Measurements from ENCODE around the gene TTBK1. TPM values are rescaled to one million over a fixed set of nuclear protein-coding genes. Genes with fewer than 3 reads are reported as not detected.

Gene TTBK1
- total and polyA plus RNA-seq, 4 donors: 0.05 to 0.31 (median 0.12) TPM

GRCh38 chr6:43336382-43336781 lies 93.1 kb downstream of the TTBK1 start:
- 69 to 84% methylated on average over 3 of the region's 3 CpGs for WGBS, 2 donors
- no peaks in the 10 kb centered on the region for H3K9me3 ChIP-seq (ENCODE audit: control insufficient read depth in 4 of 4, insufficient read depth in 3 of 4, low read length in 3 of 4)
- no peaks in the 10 kb centered on the region for H3K27me3 ChIP-seq (ENCODE audit: control insufficient read depth in 3 of 3, insufficient read depth in 3 of 3, low read length in 2 of 3)
- H3K9ac ChIP-seq (ENCODE audit: insufficient read depth in 1 of 2, low read length in 2 of 2): no peak overlapping the region
- peaks cover 0 to 4% (median 0%) of the 10 kb centered on the region in 5 donors for H3K4me1 ChIP-seq (ENCODE audit: control insufficient read depth in 5 of 5, insufficient read depth in 5 of 5, low read length in 5 of 5)
- TF ChIP-seq, protein P1, sequence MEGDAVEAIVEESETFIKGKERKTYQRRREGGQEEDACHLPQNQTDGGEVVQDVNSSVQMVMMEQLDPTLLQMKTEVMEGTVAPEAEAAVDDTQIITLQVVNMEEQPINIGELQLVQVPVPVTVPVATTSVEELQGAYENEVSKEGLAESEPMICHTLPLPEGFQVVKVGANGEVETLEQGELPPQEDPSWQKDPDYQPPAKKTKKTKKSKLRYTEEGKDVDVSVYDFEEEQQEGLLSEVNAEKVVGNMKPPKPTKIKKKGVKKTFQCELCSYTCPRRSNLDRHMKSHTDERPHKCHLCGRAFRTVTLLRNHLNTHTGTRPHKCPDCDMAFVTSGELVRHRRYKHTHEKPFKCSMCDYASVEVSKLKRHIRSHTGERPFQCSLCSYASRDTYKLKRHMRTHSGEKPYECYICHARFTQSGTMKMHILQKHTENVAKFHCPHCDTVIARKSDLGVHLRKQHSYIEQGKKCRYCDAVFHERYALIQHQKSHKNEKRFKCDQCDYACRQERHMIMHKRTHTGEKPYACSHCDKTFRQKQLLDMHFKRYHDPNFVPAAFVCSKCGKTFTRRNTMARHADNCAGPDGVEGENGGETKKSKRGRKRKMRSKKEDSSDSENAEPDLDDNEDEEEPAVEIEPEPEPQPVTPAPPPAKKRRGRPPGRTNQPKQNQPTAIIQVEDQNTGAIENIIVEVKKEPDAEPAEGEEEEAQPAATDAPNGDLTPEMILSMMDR (IDR thresholded peaks at IDR 0.05; ENCODE audit: control extremely low read depth, extremely low read depth): no peak
- peaks cover 11 to 39% (median 17%) of the 10 kb centered on the region in 4 donors for H3K36me3 ChIP-seq (ENCODE audit: control insufficient read depth in 4 of 4, insufficient read depth in 4 of 4, low read length in 4 of 4)
- H3K27ac ChIP-seq (ENCODE audit: low read depth in 1 of 2, low read length in 1 of 2): no peak overlapping the region
- DNase-seq: no peak
- ATAC-seq (ENCODE audit: insufficient read depth, low FRiP score): no peak
- H3K4me3 ChIP-seq: no peak overlapping the region

Small RNAs within 50 kb of the gene (small RNA-seq; reads per million reads assigned to genes)
- not detected for gene RPL12P47 (ENCODE audit: low replicate concordance)

Other genes starting within 250 kb of the TTBK1 start
- gene MEA1, start 229.5 kb upstream of the TTBK1 start, total RNA-seq: 10 to 100 TPM; 32.5 to 47.2 TPM
- 100 to 1,000 TPM in 1 of 2 donors, 10 to 100 TPM in 1; 63.2 to 113 TPM for gene MEA1, start 229.5 kb upstream of the TTBK1 start, polyA plus RNA-seq
- gene KLHDC3, start 229.2 kb upstream of the TTBK1 start, total RNA-seq: 10 to 100 TPM; 46.3 to 56.4 TPM
- 10 to 100 TPM; 52.7 to 74.4 TPM for gene KLHDC3, start 229.2 kb upstream of the TTBK1 start, polyA plus RNA-seq
- gene RRP36, start 221.9 kb upstream of the TTBK1 start, total RNA-seq: 10 to 100 TPM; 31.1 to 49.9 TPM
- gene RRP36, start 221.9 kb upstream of the TTBK1 start, polyA plus RNA-seq: 10 to 100 TPM; 30.5 to 44.3 TPM
- gene CUL7, start 189.6 kb upstream of the TTBK1 start, total RNA-seq: 10 to 100 TPM; 21.4 to 23.6 TPM
- 1 to 10 TPM; 8.2 to 8.9 TPM for gene CUL7, start 189.6 kb upstream of the TTBK1 start, polyA plus RNA-seq
- gene MRPL2, start 184.0 kb upstream of the TTBK1 start, total RNA-seq: 10 to 100 TPM; 11.5 to 44.5 TPM
- 10 to 100 TPM; 47.8 to 84.0 TPM for gene MRPL2, start 184.0 kb upstream of the TTBK1 start, polyA plus RNA-seq
- gene KLC4, start 183.8 kb upstream of the TTBK1 start, total RNA-seq: 10 to 100 TPM; 29.8 to 36.0 TPM
- 10 to 100 TPM; 16.1 to 23.1 TPM for gene KLC4, start 183.8 kb upstream of the TTBK1 start, polyA plus RNA-seq
- gene PTK7, start 167.2 kb upstream of the TTBK1 start, total RNA-seq: 100 to 1,000 TPM in 1 of 2 donors, 10 to 100 TPM in 1; 90.8 to 173 TPM
- 10 to 100 TPM; 37.4 to 77.6 TPM for gene PTK7, start 167.2 kb upstream of the TTBK1 start, polyA plus RNA-seq
- 10 to 100 TPM; 12.7 to 42.0 TPM for gene SRF, start 72.2 kb upstream of the TTBK1 start, total RNA-seq
- gene SRF, start 72.2 kb upstream of the TTBK1 start, polyA plus RNA-seq: 10 to 100 TPM; 17.9 to 40.2 TPM
- gene CUL9, start 61.3 kb upstream of the TTBK1 start, total RNA-seq: 10 to 100 TPM; 29.6 to 45.6 TPM
- 10 to 100 TPM; 19.7 to 41.4 TPM for gene CUL9, start 61.3 kb upstream of the TTBK1 start, polyA plus RNA-seq
- gene DNPH1, start 14.0 kb upstream of the TTBK1 start, total RNA-seq: 10 to 100 TPM; 32.0 to 67.4 TPM
- gene DNPH1, start 14.0 kb upstream of the TTBK1 start, polyA plus RNA-seq: 100 to 1,000 TPM; 102 to 135 TPM
- gene SLC22A7, start 54.8 kb downstream of the TTBK1 start, total RNA-seq: not detected
- not detected for gene SLC22A7, start 54.8 kb downstream of the TTBK1 start, polyA plus RNA-seq
- 1 to 10 TPM in 1 of 2 donors, under 1 TPM in 1; 0.83 to 1.3 TPM for gene CRIP3, start 65.3 kb downstream of the TTBK1 start, total RNA-seq
- under 1 TPM; 0.39 to 0.69 TPM for gene CRIP3, start 65.3 kb downstream of the TTBK1 start, polyA plus RNA-seq
- 10 to 100 TPM; 12.5 to 20.5 TPM for gene ZNF318, start 126.2 kb downstream of the TTBK1 start, total RNA-seq
- gene ZNF318, start 126.2 kb downstream of the TTBK1 start, polyA plus RNA-seq: 1 to 10 TPM; 4.1 to 5.1 TPM
- 10 to 100 TPM; 18.7 to 43.3 TPM for gene ABCC10, start 184.1 kb downstream of the TTBK1 start, total RNA-seq
- 10 to 100 TPM; 15.7 to 33.6 TPM for gene ABCC10, start 184.1 kb downstream of the TTBK1 start, polyA plus RNA-seq
- gene DLK2, start 212.1 kb downstream of the TTBK1 start, total RNA-seq: 1 to 10 TPM; 1.4 to 2.6 TPM
- gene DLK2, start 212.1 kb downstream of the TTBK1 start, polyA plus RNA-seq: 1 to 10 TPM; 1.1 TPM
- gene TJAP1, start 234.1 kb downstream of the TTBK1 start, total RNA-seq: 10 to 100 TPM; 24.1 to 29.5 TPM
- 10 to 100 TPM; 21.7 to 22.6 TPM for gene TJAP1, start 234.1 kb downstream of the TTBK1 start, polyA plus RNA-seq

Measured in lung (tissue), 13 donors.